Fibroblast of lung (primary cell): Measurements from ENCODE around the gene SLC17A2.

Experiments
- CTCF ChIP-seq, 2 donors: IDR thresholded peaks in 1 of 2; conservative IDR thresholded peaks in 1 of 2; 1 replicate in 1 of 2; 2 replicates in 1 of 2; pipeline ENCODE4 v1.5.1; 2011 to 2012; ENCODE audit warnings: low read length in 2 of 2, control low read depth in 1 of 2, inconsistent platforms in 1 of 2, low read depth in 1 of 2, mild to moderate bottlenecking in 1 of 2
- EZH2 ChIP-seq: IDR thresholded peaks from 2 replicates; pipeline ENCODE4 v1.5.1; 2012; ENCODE audit warnings: low read length, control low read depth, mild to moderate bottlenecking; ENCODE audit errors: missing control alignments

- TF ChIP-seq CTCF (conservative IDR thresholded peaks at IDR 0.05 in 1 of 2, IDR thresholded peaks at IDR 0.05 in 1 of 2; ENCODE audit: low read depth in 1 of 2, low read length in 2 of 2) (no peak), EZH2 (no peak)
Measured at GRCh38 chr6:25898289-25898977, 32.1 kb downstream of the SLC17A2 start.
